ENCODE results near the gene RNF13. TPM values are rescaled to one million over a fixed set of nuclear protein-coding genes. Genes with fewer than 3 reads are reported as not detected.

Gene RNF13
- total RNA-seq, 2 donors from 2014 or later, result 41.3 to 49.1 TPM

GRCh38 chr3:149801195-149801594 is 11.8 kb upstream of the RNF13 start:
- H3K4me3 ChIP-seq, result no peak overlapping the region
- intact Hi-C loops (cut with DNase I), result no loop called here
- DNase-seq, result no peak
- H3K27ac ChIP-seq, result no peak overlapping the region
- no peaks in the 10 kb centered on the region for H3K27me3 ChIP-seq
- no peaks in the 10 kb centered on the region for H3K4me1 ChIP-seq
- no peaks in the 10 kb centered on the region for H3K9me3 ChIP-seq
- no peak for TF ChIP-seq CTCF (IDR thresholded peaks at IDR 0.05)
- H3K9ac ChIP-seq (ENCODE audit: low read depth in 2 of 2, low read length in 2 of 2), result no peak overlapping the region
- no peaks in the 10 kb centered on the region for H3K36me3 ChIP-seq

GRCh38 chr3:149801639-149802038 is 11.4 kb upstream of the RNF13 start:
- Histone ChIP-seq H3K4me3 (no peak overlapping the region), H3K4me1 (no peaks in the 10 kb centered on the region), H3K36me3 (no peaks in the 10 kb centered on the region), H3K9me3 (no peaks in the 10 kb centered on the region), H3K27me3 (no peaks in the 10 kb centered on the region), H3K9ac (ENCODE audit: low read depth in 2 of 2, low read length in 2 of 2) (no peak overlapping the region), H3K27ac (no peak overlapping the region)
- TF ChIP-seq CTCF (IDR thresholded peaks at IDR 0.05), result no peak
- intact Hi-C loops (cut with DNase I), result no loop called here
- no peak for DNase-seq

GRCh38 chr3:149806171-149806778 is 6.7 kb upstream of the RNF13 start:
- no peaks in the 10 kb centered on the region for H3K36me3 ChIP-seq
- no peaks in the 10 kb centered on the region for H3K27me3 ChIP-seq
- H3K9ac ChIP-seq (ENCODE audit: low read depth in 2 of 2, low read length in 2 of 2), result no peak overlapping the region
- H3K4me3 ChIP-seq, result no peak overlapping the region
- H3K9me3 ChIP-seq, result no peaks in the 10 kb centered on the region
- TF ChIP-seq CTCF (IDR thresholded peaks at IDR 0.05), result no peak
- DNase-seq, result no peak
- no peak overlapping the region for H3K27ac ChIP-seq
- H3K4me1 ChIP-seq, result no peaks in the 10 kb centered on the region
- intact Hi-C loops (cut with DNase I), result no loop called here

GRCh38 chr3:149808209-149808829 is 4.7 kb upstream of the RNF13 start:
- peak; percentile 64 for DNase-seq
- no peaks in the 10 kb centered on the region for H3K36me3 ChIP-seq
- H3K4me3 ChIP-seq, result no peak overlapping the region
- no peak overlapping the region for H3K9ac ChIP-seq (ENCODE audit: low read depth in 2 of 2, low read length in 2 of 2)
- no peaks in the 10 kb centered on the region for H3K9me3 ChIP-seq
- no peaks in the 10 kb centered on the region for H3K27me3 ChIP-seq
- intact Hi-C loops (cut with DNase I), result no loop called here
- peak; percentile 89 for TF ChIP-seq CTCF (IDR thresholded peaks at IDR 0.05)
- no peak overlapping the region for H3K27ac ChIP-seq
- H3K4me1 ChIP-seq, result no peaks in the 10 kb centered on the region

- Histone ChIP-seq H3K9ac (ENCODE audit: low read depth in 2 of 2, low read length in 2 of 2) (no peak overlapping the region), H3K9me3 (no peaks in the 10 kb centered on the region), H3K27me3 (no peaks in the 10 kb centered on the region), H3K36me3 (no peaks in the 10 kb centered on the region), H3K4me1 (peaks cover 3% of the 10 kb centered on the region), H3K27ac (no peak overlapping the region), H3K4me3 (no peak overlapping the region)
- TF ChIP-seq CTCF (IDR thresholded peaks at IDR 0.05), result no peak
- DNase-seq, result no peak
- intact Hi-C loops (cut with DNase I), result no loop called here
Observed at GRCh38 chr3:149809699-149810098, 3.3 kb upstream of the RNF13 start.
